Aortic smooth muscle cell (primary cell): ENCODE measurements around the gene PNPLA2. TPM values are rescaled to one million over a fixed set of nuclear protein-coding genes. Genes with fewer than 3 reads are reported as not detected.

Experiments used
- total RNA-seq: library from RNA; depleted of rRNA; stranded (reverse); fragments of >200 nt; gene quantifications from 2 replicates; pipeline ENCODE4 v1.2.3, GENCODE V29; 2014

Gene PNPLA2, protein sequence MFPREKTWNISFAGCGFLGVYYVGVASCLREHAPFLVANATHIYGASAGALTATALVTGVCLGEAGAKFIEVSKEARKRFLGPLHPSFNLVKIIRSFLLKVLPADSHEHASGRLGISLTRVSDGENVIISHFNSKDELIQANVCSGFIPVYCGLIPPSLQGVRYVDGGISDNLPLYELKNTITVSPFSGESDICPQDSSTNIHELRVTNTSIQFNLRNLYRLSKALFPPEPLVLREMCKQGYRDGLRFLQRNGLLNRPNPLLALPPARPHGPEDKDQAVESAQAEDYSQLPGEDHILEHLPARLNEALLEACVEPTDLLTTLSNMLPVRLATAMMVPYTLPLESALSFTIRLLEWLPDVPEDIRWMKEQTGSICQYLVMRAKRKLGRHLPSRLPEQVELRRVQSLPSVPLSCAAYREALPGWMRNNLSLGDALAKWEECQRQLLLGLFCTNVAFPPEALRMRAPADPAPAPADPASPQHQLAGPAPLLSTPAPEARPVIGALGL
- 35.0 and 35.6 TPM in 2 replicates for total RNA-seq

DNA sequence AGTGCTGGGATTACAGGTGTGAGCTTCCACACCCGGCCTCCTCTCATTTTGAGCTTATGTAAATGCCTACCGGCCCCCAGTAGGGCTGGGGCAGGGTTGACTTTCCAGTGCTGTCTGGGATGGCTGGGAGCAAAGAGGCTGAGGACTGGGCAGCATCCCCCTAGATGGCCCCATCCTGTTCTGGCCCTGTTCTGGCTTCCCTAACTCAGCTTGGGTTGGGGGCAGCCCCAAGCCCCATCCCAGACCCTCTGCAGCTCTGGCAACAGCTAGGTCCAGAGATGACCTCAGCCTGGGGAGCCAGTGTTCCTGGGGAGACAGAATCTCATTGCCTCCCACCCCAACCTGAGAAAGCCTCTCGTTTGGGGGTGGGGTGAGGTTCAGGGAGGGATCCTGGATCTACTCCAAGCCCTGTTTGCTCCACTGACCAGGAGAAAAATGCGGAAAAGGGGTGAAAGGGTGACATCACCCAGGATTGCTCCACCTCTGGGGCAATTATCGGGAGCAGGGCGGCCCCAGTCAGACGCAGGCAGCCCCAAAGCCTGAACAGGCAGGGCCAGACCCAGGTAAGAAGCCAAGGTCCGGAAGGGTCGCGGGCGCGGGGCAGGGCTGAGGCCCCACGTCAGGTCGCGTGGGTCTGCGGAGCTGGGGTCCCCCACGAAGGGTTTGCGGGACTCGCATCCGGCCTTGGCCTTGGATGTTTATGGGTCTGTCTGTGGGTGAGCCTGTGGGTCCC is at the start of gene PNPLA2:
Gene PNPLA2, plus strand, starts transcription at position 519 of the 733 bp plus-strand sequence. CDS start 805 bp downstream, outside the sequence.

DNA sequence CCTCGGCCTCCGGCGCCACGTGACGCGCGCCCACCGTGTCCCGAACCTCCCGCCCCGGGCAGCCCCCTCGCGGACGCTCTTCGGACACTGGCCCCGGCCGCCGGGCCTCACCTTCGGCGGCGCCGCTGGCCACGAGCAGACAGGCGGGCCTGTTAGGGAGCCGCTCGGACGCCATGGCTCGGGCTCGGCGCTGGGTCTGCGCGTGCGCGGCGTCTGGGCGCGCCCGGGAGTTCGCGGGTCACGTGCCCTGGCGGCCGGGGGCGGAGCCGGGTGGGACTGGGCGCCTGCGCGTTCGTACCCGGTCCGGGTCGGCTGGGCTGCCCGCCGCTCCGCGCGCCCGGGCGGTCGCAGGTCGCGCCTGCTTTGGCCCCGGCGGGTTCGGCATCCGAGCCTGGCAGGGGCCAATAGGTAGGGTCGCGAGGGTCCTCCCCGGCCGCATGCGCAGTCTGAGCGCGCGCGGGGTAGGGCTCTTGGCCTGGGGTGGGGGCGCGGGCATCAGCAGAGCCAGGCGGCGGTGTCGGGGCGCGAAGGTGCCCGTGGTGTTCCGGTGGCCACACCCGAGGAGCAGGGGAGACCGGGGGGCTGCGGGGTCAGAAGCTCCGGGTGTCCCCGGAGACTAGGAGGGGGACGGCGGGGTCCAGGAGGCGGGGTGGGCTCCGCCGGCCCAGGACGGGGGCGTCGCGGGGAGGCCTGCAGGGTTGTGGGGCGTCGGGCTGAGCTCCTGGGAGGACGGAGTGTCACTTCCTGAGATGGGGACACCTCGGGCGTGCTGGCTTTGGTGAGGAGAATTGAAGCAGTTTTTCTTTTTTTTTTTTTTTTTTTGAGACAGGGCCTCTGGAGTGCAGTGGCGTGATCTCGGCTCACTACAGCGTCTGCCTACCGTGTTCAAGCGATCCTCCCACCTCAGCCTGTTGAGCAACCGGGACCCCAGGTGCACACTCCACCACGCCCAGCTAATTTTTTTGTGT is 41.1 kb upstream of the PNPLA2 start, which contains the start of gene GATD1:
Gene GATD1, minus strand, starts transcription at position 200 of the 968 bp plus-strand sequence. Its CDS starts 25 bp downstream, at position 175.

DNA sequence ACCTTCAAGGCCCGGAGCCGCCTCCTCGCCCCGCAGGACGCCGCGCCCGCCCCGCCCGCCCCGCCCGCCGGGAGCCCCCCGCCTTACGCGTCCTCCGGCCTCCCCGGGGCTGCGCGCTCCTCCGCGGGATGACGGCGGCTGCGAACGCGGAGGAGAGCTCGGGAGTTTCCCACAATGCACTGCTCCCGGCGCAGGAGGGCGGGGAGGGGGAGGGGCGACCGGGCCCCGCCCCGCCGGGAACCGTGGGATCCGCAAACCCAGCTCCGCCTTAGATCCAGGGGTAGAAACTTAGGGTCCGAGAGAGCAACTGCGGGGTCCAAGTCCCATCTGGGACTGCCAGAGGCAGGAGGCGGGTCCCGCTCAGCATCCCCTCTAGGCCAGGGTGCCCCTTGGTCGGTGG is 28.8 kb upstream of the PNPLA2 start, which contains the start of gene CEND1:
Gene CEND1, minus strand, starts transcription at position 148 of the 400 bp plus-strand sequence. CDS start 1,514 bp downstream, outside the sequence.

DNA sequence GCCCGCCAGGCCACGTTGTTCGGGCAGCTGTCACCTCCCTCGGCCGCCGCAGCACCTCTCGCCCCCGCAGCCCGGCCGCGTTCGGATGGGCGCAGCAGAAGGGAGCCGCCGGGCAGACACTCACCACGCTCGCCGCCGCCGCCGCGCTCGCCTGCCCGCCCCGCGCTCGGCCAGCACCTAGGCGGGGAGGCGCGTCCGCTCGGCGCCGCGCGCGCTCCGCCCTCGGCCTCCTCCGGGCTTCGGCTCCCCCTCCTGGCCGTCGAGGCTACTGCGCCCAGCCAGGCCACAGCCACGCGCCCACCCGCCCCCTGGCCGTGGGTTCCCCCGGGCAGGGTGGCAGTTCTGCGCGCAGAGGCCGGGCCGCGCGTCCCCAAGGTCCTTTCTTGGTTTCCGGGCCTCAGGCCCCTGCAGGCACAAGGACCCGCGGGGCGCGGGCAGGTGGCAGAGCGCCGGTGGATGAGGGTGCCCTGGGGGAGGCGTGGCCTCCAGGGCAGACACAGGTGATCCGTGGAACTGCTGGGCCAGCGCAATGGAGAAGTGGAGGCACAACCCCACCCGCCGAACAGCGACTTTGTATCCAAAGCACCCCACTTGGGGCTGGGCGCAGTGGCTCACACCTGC is 20.5 kb upstream of the PNPLA2 start, which contains the start of gene SLC25A22:
Gene SLC25A22, minus strand, starts transcription at position 189 of the 621 bp plus-strand sequence. CDS start 3,275 bp downstream, outside the sequence.

DNA sequence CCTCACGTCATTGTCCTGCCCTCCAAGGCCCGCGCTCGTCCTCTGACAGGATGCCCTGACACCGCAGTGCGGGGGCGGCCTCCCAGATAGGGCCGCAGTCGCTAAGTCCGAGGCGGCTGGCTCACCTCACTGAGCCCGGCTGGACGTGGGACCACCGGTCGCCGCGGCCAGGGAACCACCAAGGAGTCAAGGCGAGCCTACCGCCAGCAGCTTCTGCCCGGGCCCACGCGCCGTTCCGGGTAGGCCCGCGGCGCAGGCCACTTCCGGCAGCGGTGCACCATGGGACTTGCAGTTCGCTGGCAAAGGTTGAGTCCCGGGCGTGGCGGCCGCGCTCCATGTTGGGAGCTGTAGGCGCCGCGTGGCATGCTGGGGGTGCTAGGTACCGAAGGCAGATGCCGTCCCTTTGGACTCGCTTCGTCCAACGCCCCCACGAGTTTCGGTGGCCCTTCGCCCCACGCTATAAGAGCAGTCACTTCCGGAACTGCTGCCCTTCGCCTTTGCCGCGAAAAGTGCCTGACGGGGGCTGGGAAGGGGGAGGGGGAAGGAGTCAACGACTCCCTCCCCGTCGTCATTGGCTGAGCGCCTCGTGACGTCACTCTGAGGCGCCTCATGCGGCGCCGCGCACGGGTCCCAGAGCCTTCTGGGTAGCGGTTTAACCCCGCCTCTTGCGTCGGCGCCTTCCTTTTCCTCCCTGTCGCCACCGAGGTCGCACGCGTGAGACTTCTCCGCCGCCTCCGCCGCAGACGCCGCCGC is 9.3 kb upstream of the PNPLA2 start, which contains the start of gene RPLP2:
Gene RPLP2, plus strand, starts transcription at position 681 of the 753 bp plus-strand sequence. CDS start 268 bp downstream, outside the sequence.

DNA sequence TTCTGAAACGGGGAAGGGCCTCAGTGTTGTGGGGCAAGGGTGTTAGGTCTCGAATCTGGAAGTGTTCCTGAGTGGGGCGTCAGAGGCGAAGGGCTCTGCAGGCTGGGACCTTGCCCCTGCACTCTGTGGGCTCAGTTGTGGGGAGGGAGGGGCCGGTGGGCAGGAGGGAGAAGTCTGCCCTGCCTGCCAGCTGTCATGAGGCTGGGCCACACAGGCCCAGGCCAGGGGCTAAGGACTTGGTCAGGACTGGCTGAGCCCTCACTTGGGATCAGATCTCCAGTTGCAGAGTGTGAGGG is 9.1 kb downstream of the PNPLA2 start, which contains the start of gene CRACR2B:
Gene CRACR2B, plus strand, starts transcription at position 23 of the 296 bp plus-strand sequence. CDS start 689 bp downstream, outside the sequence.

DNA sequence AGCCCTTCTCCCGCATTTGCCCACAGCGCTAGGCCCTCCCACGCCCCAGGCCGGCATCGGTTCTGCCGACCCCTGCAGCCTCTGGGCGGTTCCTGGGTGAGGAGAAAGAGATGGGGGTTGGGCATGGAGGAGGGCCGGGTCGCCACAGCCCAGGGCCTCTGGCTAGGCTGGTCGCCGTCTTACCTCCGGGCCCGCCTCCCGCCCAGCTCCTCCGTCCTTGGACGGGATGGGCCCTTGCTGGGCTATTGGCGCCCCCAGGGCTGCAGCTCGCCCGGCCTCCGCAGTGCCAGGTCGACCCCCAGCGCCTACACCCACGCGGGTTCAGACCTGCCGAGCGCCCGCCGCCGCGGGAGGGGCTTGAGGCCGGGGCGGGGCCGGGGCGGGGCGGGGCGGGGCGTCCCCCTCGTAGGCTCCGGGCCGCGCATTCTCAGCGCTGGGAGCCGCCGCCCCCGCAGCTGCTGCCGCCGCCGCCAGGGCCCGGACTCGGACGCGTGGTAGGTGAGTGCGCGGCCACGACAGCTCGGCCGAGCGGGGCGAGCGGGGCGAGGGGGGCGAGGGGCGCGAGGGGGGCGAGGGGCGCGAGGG is 13.9 kb downstream of the PNPLA2 start, which contains the start of gene CD151:
Gene CD151, plus strand, starts transcription at position 424 of the 585 bp plus-strand sequence. CDS start 3,118 bp downstream, outside the sequence.

DNA sequence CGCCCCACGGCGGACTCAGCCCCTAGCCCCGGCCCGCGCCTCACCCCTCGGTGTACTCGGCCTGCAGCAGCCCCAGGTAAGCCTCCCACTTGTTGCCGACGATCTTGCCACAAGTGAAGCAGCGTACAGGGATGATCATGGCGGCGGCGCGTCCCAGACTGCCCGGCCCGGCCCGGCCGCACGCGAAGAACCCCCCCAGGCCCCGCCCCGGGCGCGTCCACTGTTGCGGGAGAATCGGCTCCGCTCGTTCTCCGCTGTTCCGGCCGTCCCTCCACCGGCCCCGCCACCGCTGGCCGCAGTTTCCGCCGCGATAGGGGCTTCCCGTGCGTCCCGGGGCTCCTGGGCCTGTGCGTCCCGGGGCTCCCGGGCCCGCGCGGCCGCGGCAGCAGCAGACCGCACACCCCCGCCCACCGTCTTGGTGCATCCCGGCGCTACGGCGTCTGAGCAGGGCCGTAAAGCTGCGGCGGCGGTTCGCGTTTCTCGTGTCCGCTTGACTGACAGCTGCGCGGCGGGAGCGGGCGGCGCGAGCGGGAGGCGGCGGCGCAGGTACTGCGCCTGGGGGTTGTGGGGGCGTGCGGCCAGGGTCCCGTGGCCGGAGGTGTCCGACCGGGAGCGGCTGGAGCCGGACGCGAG is 23.8 kb downstream of the PNPLA2 start, which contains the start of the genes POLR2L and TSPAN4:
Gene POLR2L, minus strand, starts transcription at position 160 of the 633 bp plus-strand sequence. Its CDS starts 21 bp downstream, at position 139.
Gene TSPAN4, plus strand, starts transcription at position 483 of the 633 bp plus-strand sequence. CDS start 7,453 bp downstream, outside the sequence.

Other genes starting within 250 kb of the PNPLA2 start
- 21.7 and 27.9 TPM in 2 replicates for gene PHRF1, start 242.4 kb upstream of the PNPLA2 start, total RNA-seq
- gene IRF7, start 203.0 kb upstream of the PNPLA2 start, total RNA-seq, result 8.6 and 9.8 TPM in 2 replicates
- not detected in 2 replicates for gene CDHR5, start 194.0 kb upstream of the PNPLA2 start, total RNA-seq
- not detected in 2 replicates for gene SCT, start 191.7 kb upstream of the PNPLA2 start, total RNA-seq
- 0.06 TPM in 1 of 2 replicates, not detected in the other for gene DRD4, start 181.6 kb upstream of the PNPLA2 start, total RNA-seq
- 31.4 and 31.7 TPM in 2 replicates for gene DEAF1, start 123.7 kb upstream of the PNPLA2 start, total RNA-seq
- gene TMEM80, start 123.1 kb upstream of the PNPLA2 start, total RNA-seq, result 6.8 and 7.9 TPM in 2 replicates
- 29.9 and 31.0 TPM in 2 replicates for gene EPS8L2, start 112.7 kb upstream of the PNPLA2 start, total RNA-seq
- gene TALDO1, start 71.5 kb upstream of the PNPLA2 start, total RNA-seq, result 163 and 213 TPM in 2 replicates
- gene GATD1, start 41.4 kb upstream of the PNPLA2 start, total RNA-seq, result 21.5 and 22.3 TPM in 2 replicates
- 0.66 and 0.75 TPM in 2 replicates for gene CEND1, start 28.8 kb upstream of the PNPLA2 start, total RNA-seq
- 7.1 and 10.7 TPM in 2 replicates for gene SLC25A22, start 20.6 kb upstream of the PNPLA2 start, total RNA-seq
- 3.3 and 4.4 TPM in 2 replicates for gene PIDD1, start 13.7 kb upstream of the PNPLA2 start, total RNA-seq
- 310 and 345 TPM in 2 replicates for gene RPLP2, start 8.9 kb upstream of the PNPLA2 start, total RNA-seq
- 4.6 and 4.9 TPM in 2 replicates for gene CRACR2B, start 9.0 kb downstream of the PNPLA2 start, total RNA-seq
- 687 and 834 TPM in 2 replicates for gene CD151, start 14.0 kb downstream of the PNPLA2 start, total RNA-seq
- gene POLR2L, start 23.6 kb downstream of the PNPLA2 start, total RNA-seq, result 431 and 461 TPM in 2 replicates
- 185 and 221 TPM in 2 replicates for gene TSPAN4, start 23.9 kb downstream of the PNPLA2 start, total RNA-seq
- gene CHID1, start 91.9 kb downstream of the PNPLA2 start, total RNA-seq, result 38.3 and 57.1 TPM in 2 replicates
- gene AP2A2, start 107.0 kb downstream of the PNPLA2 start, total RNA-seq, result 21.7 and 25.9 TPM in 2 replicates
- gene MUC6, start 217.8 kb downstream of the PNPLA2 start, total RNA-seq, result not detected in 2 replicates